Neural progenitor cell (in vitro differentiated cells): Measurements from ENCODE around the gene LVRN. TPM values are rescaled to one million over a fixed set of nuclear protein-coding genes. Genes with fewer than 3 reads are reported as not detected.

Experiments
- DNase-seq: peaks from one replicate; pipeline ENCODE4 v3.0.0-alpha.2; 2016; ENCODE audit warnings: low spot score
- H2AFZ ChIP-seq: fragments of 200-600 bp; sonication (generic); replicated peaks from 2 replicates; pipeline ENCODE4 v1.6.1; 2016; ENCODE audit warnings: antibody characterized with exemption
- H3F3A ChIP-seq: fragments of 200-600 bp; sonication (generic); 2 replicates; pipeline ENCODE4 v1.6.1; 2016; ENCODE audit warnings: antibody characterized with exemption, low read depth
- H3K27ac ChIP-seq: fragments of 200-600 bp; sonication (generic); 2 replicates; pipeline ENCODE4 v1.5.1; 2016; ENCODE audit warnings: mild to moderate bottlenecking
- H3K27me3 ChIP-seq: fragments of 200-600 bp; sonication (generic); 2 replicates; pipeline ENCODE4 v1.6.1; 2016; ENCODE audit warnings: mild to moderate bottlenecking, moderate library complexity
- H3K36me3 ChIP-seq: fragments of 200-600 bp; sonication (generic); 2 replicates; pipeline ENCODE4 v1.5.1; 2016
- H3K4me1 ChIP-seq: fragments of 200-600 bp; sonication (generic); 2 replicates; pipeline ENCODE4 v1.6.1; 2016; ENCODE audit warnings: mixed run types
- H3K4me2 ChIP-seq: fragments of 200-600 bp; sonication (generic); 2 replicates; pipeline ENCODE4 v1.6.1; 2016
- H3K4me3 ChIP-seq: fragments of 200-600 bp; sonication (generic); 2 replicates; pipeline ENCODE4 v1.5.1; 2016
- H3K79me2 ChIP-seq: fragments of 200-600 bp; sonication (generic); 2 replicates; pipeline ENCODE4 v1.6.1; 2016; ENCODE audit warnings: low read depth
- H3K9ac ChIP-seq: fragments of 200-600 bp; sonication (generic); 2 replicates; pipeline ENCODE4 v1.6.1; 2016
- H3K9me3 ChIP-seq: fragments of 200-600 bp; sonication (generic); 2 replicates; pipeline ENCODE4 v1.5.1; 2016; ENCODE audit warnings: low read depth
- H4K20me1 ChIP-seq: fragments of 200-600 bp; sonication (generic); 2 replicates; pipeline ENCODE4 v1.6.1; 2016; ENCODE audit warnings: low read depth
- H3K27ac Mint-ChIP-seq: 3 replicates; pipeline ENCODE4 v1.8.0; 2021; ENCODE audit warnings: mixed read lengths
- H3K27me3 Mint-ChIP-seq: 2 replicates; pipeline ENCODE4 v1.8.0; 2022; ENCODE audit warnings: low read depth, mild to moderate bottlenecking, inconsistent platforms, moderate library complexity, mixed read lengths; ENCODE audit not compliant: insufficient read depth
- H3K36me3 Mint-ChIP-seq: 3 replicates; pipeline ENCODE4 v1.8.0; 2021; ENCODE audit warnings: mixed read lengths
- H3K4me1 Mint-ChIP-seq: 3 replicates; pipeline ENCODE4 v1.8.0; 2021; ENCODE audit warnings: mixed read lengths
- H3K4me3 Mint-ChIP-seq: 3 replicates; pipeline ENCODE4 v1.8.0; 2021; ENCODE audit warnings: mild to moderate bottlenecking, moderate library complexity, mixed read lengths
- H3K9me3 Mint-ChIP-seq: 3 replicates; pipeline ENCODE4 v1.8.0; 2020; ENCODE audit warnings: mixed read lengths
- CTCF ChIP-seq: fragments of 200-600 bp; sonication (generic); IDR thresholded peaks from 2 replicates; pipeline ENCODE4 v1.5.1; 2017; ENCODE audit warnings: antibody characterized with exemption, mild to moderate bottlenecking
- EZH2 ChIP-seq: fragments of 200-600 bp; sonication (generic); IDR thresholded peaks from 2 replicates; pipeline ENCODE4 v1.6.1; 2017; ENCODE audit warnings: antibody characterized with exemption, mild to moderate bottlenecking, moderate library complexity
- EZH2phosphoT487 ChIP-seq: fragments of 200-600 bp; sonication (generic); IDR thresholded peaks from 2 replicates; pipeline ENCODE4 v1.6.1; 2017; ENCODE audit warnings: antibody characterized with exemption
- total RNA-seq: library from RNA; depleted of rRNA; stranded (reverse); fragments of >200 nt; gene quantifications from 2 replicates; pipeline ENCODE4 v1.2.3, GENCODE V29; 2015; ENCODE audit warnings: low replicate concordance

The LVRN gene
- total RNA-seq, 1 donor from 2014 or later = 0.41 TPM

DNA sequence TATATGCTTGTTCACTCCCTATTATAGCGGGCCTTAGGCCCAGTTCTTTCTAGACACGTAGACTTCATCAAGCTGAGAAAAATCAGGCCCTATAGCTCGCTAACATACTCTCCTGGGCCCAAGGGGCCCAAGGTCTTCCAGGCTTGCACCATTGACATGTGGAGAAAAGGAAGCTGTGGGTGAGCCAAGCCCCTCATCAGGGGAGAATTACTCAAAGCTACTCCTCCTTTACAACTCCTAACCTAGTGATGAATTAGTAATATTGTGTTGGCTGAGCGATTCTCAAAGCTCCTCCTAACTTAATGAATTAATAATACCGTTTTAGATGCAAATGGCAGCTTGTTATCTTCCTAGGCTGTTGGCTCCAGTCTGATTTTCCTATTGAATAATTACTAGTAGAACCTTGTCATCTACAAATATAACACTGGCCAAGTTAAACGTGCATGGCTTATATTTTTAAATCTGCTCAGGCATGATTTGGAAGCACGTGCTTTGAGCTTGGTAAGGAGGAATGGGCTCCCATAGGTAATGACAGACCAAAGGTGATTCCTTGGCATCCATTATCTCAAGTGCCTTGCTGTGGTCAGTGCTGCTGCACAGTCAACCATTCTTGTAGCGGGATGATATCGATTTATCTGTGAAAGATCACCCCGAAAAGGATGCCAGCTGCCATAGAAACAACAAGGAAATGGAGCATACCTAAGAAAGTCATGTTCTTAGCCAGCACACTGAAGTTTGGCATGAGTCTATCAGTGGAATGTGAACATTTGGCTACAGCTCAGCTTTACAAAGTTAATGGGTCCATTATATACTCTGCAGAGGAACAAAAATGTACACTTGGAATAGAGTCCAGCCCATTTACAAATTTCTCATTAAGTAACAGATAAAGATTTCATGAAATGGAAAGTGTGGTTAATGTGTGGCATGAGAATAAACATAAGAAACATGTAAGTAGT lies 23.8 kb downstream of the LVRN start:
- Histone ChIP-seq H3F3A (no peaks in the 10 kb centered on the region), H3K4me1 (no peaks in the 10 kb centered on the region), H3K36me3 (no peaks in the 10 kb centered on the region), H3K79me2 (no peaks in the 10 kb centered on the region), H3K4me2 (no peak overlapping the region), H4K20me1 (no peaks in the 10 kb centered on the region), H3K9ac (no peak overlapping the region), H3K9me3 (no peaks in the 10 kb centered on the region), H3K27ac (no peak overlapping the region), H2AFZ (no peak overlapping the region), H3K4me3 (no peak overlapping the region), H3K27me3 (no peaks in the 10 kb centered on the region)
- Mint-ChIP-seq H3K4me1 (no peaks in the 10 kb centered on the region), H3K27ac (no peak overlapping the region), H3K4me3 (no peak overlapping the region), H3K9me3 (no peaks in the 10 kb centered on the region), H3K27me3 (peaks cover 5% of the 10 kb centered on the region), H3K36me3 (no peaks in the 10 kb centered on the region)
- DNase-seq = no peak
- TF ChIP-seq EZH2 (no peak), EZH2phosphoT487 (no peak), CTCF (no peak)

GRCh38 chr5:115988002-115988401 lies 25.7 kb downstream of the LVRN start:
- H3K27ac Mint-ChIP-seq = no peak overlapping the region
- H3K4me3 Mint-ChIP-seq = no peak overlapping the region
- peaks cover 5% of the 10 kb centered on the region for H3K27me3 Mint-ChIP-seq
- H3K36me3 Mint-ChIP-seq = no peaks in the 10 kb centered on the region
- Histone ChIP-seq H4K20me1 (no peaks in the 10 kb centered on the region), H3K36me3 (no peaks in the 10 kb centered on the region), H3K4me1 (no peaks in the 10 kb centered on the region), H3K27ac (no peak overlapping the region), H2AFZ (no peak overlapping the region), H3K27me3 (no peaks in the 10 kb centered on the region), H3K9ac (no peak overlapping the region), H3K4me2 (no peak overlapping the region), H3K9me3 (no peaks in the 10 kb centered on the region), H3K4me3 (no peak overlapping the region), H3K79me2 (no peaks in the 10 kb centered on the region), H3F3A (no peaks in the 10 kb centered on the region)
- no peaks in the 10 kb centered on the region for H3K4me1 Mint-ChIP-seq
- no peak for TF ChIP-seq CTCF
- no peak for TF ChIP-seq EZH2
- TF ChIP-seq EZH2phosphoT487 = no peak
- DNase-seq = no peak
- no peaks in the 10 kb centered on the region for H3K9me3 Mint-ChIP-seq

- no peak overlapping the region for H3K4me3 Mint-ChIP-seq
- H3K9me3 ChIP-seq = no peaks in the 10 kb centered on the region
- no peaks in the 10 kb centered on the region for H3K9me3 Mint-ChIP-seq
- H3K79me2 ChIP-seq = no peaks in the 10 kb centered on the region
- TF ChIP-seq EZH2phosphoT487 (no peak), CTCF (no peak), EZH2 (no peak)
- no peaks in the 10 kb centered on the region for H3K4me1 Mint-ChIP-seq
- H3K4me2 ChIP-seq = no peak overlapping the region
- DNase-seq = no peak
- no peaks in the 10 kb centered on the region for H3K36me3 Mint-ChIP-seq
- no peak overlapping the region for H3K27ac Mint-ChIP-seq
- H3K4me3 ChIP-seq = no peak overlapping the region
- no peaks in the 10 kb centered on the region for H3K27me3 ChIP-seq
- H3K9ac ChIP-seq = no peak overlapping the region
- no peak overlapping the region for H3K27ac ChIP-seq
- no peaks in the 10 kb centered on the region for H3K4me1 ChIP-seq
- no peak overlapping the region for H2AFZ ChIP-seq
- H3F3A ChIP-seq = no peaks in the 10 kb centered on the region
- no peaks in the 10 kb centered on the region for H3K36me3 ChIP-seq
- no peaks in the 10 kb centered on the region for H4K20me1 ChIP-seq
- peaks cover 3% of the 10 kb centered on the region for H3K27me3 Mint-ChIP-seq
These were observed 30.6 kb downstream of the LVRN start for GRCh38 chr5:115992848-115993350.
